Esophagus squamous epithelium (tissue), 5 donors: ENCODE measurements around the gene TEX52. TPM values are rescaled to one million over a fixed set of nuclear protein-coding genes. Genes with fewer than 3 reads are reported as not detected.

ENCODE experiments used
- DNase-seq: peaks from one replicate; lab custom pipeline; 2025; lab: John Stamatoyannopoulos, UW
- H3K27ac ChIP-seq, 4 donors: fragments of 200-600 bp; sonication (generic); one replicate each; pipeline ENCODE4 v1.5.1; 2016 to 2019; ENCODE audit warnings: mild to moderate bottlenecking in 1 of 4
- H3K27me3 ChIP-seq, 4 donors: fragments of 200-600 bp; sonication (generic); 1 replicate in 3 of 4; 2 replicates in 1 of 4; pipeline versions ENCODE4 v1.5.1 to v1.6.0; 2017 to 2021; ENCODE audit warnings: antibody characterized with exemption in 1 of 4
- H3K36me3 ChIP-seq, 3 donors: fragments of 200-600 bp; sonication (generic); one replicate each; pipeline ENCODE4 v1.5.1; 2016 to 2019
- H3K4me1 ChIP-seq, 3 donors: fragments of 200-600 bp; sonication (generic); one replicate each; pipeline ENCODE4 v1.5.1; 2017 to 2019
- H3K4me3 ChIP-seq, 4 donors: fragments of 200-600 bp; sonication (generic); 1 replicate in 3 of 4; 2 replicates in 1 of 4; pipeline ENCODE4 v1.5.1; 2016 to 2019; ENCODE audit warnings: mild to moderate bottlenecking in 2 of 4, moderate library complexity in 1 of 4
- H3K9me3 ChIP-seq, 3 donors: fragments of 200-600 bp; sonication (generic); one replicate each; pipeline ENCODE4 v1.5.1; 2016 to 2019
- POLR2A ChIP-seq, 4 donors: fragments of 450-650 bp; IDR thresholded peaks; one replicate each; pipeline ENCODE4 v1.6.1; 2017; ENCODE audit warnings: antibody characterized with exemption in 4 of 4, mild to moderate bottlenecking in 4 of 4, moderate library complexity in 3 of 4
- WGBS, 2 donors: methylation state at CpG; one replicate each; pipeline ENCODE4 v1.1.5; 2018; 5-methylcytosine and 5-hydroxymethylcytosine counted together
- intact Hi-C: fragments of 100-400 bp; cut with DNase I; formaldehyde crosslinking; loops from one replicate; pipeline ENCODE4 v1.15.0; 2022
- total RNA-seq, 4 donors: library from RNA; depleted of rRNA; stranded (reverse); fragments of >200 nt; gene quantifications; one replicate each; pipeline ENCODE4 v1.1.0, GENCODE V29; 2016
- TF ChIP-seq, protein P1 (sequence below), 6 experiments: fragments of 450-650 bp in 4 of 6; fragments of 200-600 bp in 2 of 6; sonication (generic) in 2 of 6; IDR thresholded peaks; one replicate each; pipeline ENCODE4 v1.5.1; 2016 to 2019; ENCODE audit warnings: antibody characterized with exemption in 6 of 6, mild to moderate bottlenecking in 4 of 6, moderate library complexity in 4 of 6
- donor health status: DM: yes; HTN: yes; CAD: no.

Gene TEX52
- total RNA-seq, 4 donors from 2014 or later = not detected

DNA sequence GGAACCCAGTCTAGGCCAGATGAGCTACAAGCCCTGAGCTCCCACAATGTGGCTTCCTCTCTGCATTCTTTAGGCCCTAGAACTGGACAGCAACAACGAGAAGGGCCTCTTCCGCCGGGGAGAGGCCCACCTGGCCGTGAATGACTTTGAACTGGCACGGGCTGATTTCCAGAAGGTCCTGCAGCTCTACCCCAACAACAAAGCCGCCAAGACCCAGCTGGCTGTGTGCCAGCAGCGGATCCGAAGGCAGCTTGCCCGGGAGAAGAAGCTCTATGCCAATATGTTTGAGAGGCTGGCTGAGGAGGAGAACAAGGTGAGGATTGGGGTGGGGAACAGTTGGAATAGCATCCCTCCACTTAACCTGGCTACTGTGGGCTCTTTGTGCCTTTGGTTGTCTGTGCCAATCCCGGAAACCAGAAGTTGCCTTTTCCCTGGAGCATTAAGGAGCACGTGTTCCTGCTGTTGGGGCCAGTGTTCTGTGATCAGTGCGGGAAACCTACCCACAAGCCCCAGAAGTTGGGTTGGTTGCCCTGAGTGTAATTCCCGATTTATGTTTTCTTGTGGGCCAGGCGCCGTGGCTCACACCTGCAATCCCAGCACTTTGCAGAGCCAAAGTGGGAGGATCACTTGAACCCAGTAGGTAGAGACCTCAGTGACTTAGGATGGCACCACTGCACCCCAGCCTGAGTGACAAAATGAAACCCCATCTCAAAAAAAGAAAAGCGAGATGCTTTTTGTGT is 55.6 kb downstream of the TEX52 start:
- intact Hi-C loops = no loop called here
- Histone ChIP-seq H3K4me1 (peaks cover 13 to 65% (median 45%) of the 10 kb centered on the region in 3 donors), H3K27ac (peak overlapping the region; percentile 41 to 78 (median 70)), H3K27me3 (no peaks in the 10 kb centered on the region), H3K9me3 (no peaks in the 10 kb centered on the region), H3K36me3 (peaks cover 43 to 94% (median 57%) of the 10 kb centered on the region in 3 donors), H3K4me3 (no peak overlapping the region)
- DNase-seq = no peak
- 39 to 75% methylated on average over 6 to 12 of the region's 16 CpGs for WGBS, 2 donors
- no peak for TF ChIP-seq POLR2A (IDR thresholded peaks at IDR 0.05)

DNA sequence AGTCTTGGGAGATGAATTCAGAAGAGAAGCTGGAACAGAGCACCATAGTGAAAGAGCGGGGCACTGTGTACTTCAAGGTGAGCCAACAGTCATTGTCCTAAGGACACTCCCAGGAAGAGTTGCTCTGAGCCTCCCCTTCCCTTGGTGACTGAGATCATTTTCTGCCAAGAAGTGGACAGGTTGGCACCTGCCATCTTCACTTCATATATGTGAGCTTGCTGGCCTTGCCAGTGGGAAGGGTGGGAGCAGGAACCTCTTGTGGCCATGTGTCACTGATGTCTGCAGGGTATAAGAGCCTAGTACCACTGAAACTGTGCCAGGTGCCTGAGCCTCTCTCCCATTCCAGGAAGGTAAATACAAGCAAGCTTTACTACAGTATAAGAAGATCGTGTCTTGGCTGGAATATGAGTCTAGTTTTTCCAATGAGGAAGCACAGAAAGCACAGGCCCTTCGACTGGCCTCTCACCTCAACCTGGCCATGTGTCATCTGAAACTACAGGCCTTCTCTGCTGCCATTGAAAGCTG is 56.7 kb downstream of the TEX52 start:
- Histone ChIP-seq H3K4me1 (peaks cover 13 to 70% (median 45%) of the 10 kb centered on the region in 3 donors), H3K4me3 (no peak overlapping the region), H3K27ac (peak overlapping the region; percentile 47 to 78 (median 70)), H3K27me3 (no peaks in the 10 kb centered on the region), H3K9me3 (no peaks in the 10 kb centered on the region), H3K36me3 (peaks cover 43 to 83% (median 57%) of the 10 kb centered on the region in 3 donors)
- no peak for TF ChIP-seq POLR2A (IDR thresholded peaks at IDR 0.05)
- TF ChIP-seq, protein P1, sequence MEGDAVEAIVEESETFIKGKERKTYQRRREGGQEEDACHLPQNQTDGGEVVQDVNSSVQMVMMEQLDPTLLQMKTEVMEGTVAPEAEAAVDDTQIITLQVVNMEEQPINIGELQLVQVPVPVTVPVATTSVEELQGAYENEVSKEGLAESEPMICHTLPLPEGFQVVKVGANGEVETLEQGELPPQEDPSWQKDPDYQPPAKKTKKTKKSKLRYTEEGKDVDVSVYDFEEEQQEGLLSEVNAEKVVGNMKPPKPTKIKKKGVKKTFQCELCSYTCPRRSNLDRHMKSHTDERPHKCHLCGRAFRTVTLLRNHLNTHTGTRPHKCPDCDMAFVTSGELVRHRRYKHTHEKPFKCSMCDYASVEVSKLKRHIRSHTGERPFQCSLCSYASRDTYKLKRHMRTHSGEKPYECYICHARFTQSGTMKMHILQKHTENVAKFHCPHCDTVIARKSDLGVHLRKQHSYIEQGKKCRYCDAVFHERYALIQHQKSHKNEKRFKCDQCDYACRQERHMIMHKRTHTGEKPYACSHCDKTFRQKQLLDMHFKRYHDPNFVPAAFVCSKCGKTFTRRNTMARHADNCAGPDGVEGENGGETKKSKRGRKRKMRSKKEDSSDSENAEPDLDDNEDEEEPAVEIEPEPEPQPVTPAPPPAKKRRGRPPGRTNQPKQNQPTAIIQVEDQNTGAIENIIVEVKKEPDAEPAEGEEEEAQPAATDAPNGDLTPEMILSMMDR (IDR thresholded peaks at IDR 0.05) = no peak
- WGBS, 2 donors = 57% methylated on average over 1 to 3 of the region's 3 CpGs
- intact Hi-C loops = no loop called here
- DNase-seq = no peak

Other genes with a start within 250 kb of the TEX52 start
- 10 to 100 TPM; 55.9 to 86.2 (median 62.8) TPM for gene FKBP4, start 62.1 kb downstream of the TEX52 start, total RNA-seq
- 10 to 100 TPM; 14.3 to 27.5 (median 15.7) TPM for gene ITFG2, start 44.4 kb downstream of the TEX52 start, total RNA-seq
- 1 to 10 TPM in 1 of 4 donors, under 1 TPM in 1, not detected in 2; 0.38 to 1.6 TPM for gene NRIP2, start 22.0 kb downstream of the TEX52 start, total RNA-seq
- gene FOXM1, start 20.1 kb upstream of the TEX52 start, total RNA-seq = 10 to 100 TPM in 3 of 4 donors, 1 to 10 TPM in 1; 5.9 to 28.7 (median 14.2) TPM
- 10 to 100 TPM; 15.1 to 20.0 (median 18.6) TPM for gene RHNO1, start 20.2 kb upstream of the TEX52 start, total RNA-seq
- gene TULP3, start 33.9 kb upstream of the TEX52 start, total RNA-seq = 10 to 100 TPM; 13.1 to 26.1 (median 19.8) TPM
- 10 to 100 TPM; 10.7 to 16.6 (median 13.5) TPM for gene TEAD4, start 102.4 kb upstream of the TEX52 start, total RNA-seq
- 10 to 100 TPM; 10.6 to 23.7 (median 17.6) TPM for gene TSPAN9, start 220.3 kb upstream of the TEX52 start, total RNA-seq